CD4-positive, alpha-beta T cell treated with Interferon alpha-2 for 1 hour (primary cell): Measurements from ENCODE around the gene OCA2.

ENCODE experiments used
- DNase-seq, 2 donors: peaks; one replicate each; pipeline ENCODE4 v3.0.0-alpha.2; 2020 to 2022

Gene OCA2

GRCh38 chr15:28103831-28104230, 4.7 kb upstream of the OCA2 start:
- no peak for DNase-seq

DNA sequence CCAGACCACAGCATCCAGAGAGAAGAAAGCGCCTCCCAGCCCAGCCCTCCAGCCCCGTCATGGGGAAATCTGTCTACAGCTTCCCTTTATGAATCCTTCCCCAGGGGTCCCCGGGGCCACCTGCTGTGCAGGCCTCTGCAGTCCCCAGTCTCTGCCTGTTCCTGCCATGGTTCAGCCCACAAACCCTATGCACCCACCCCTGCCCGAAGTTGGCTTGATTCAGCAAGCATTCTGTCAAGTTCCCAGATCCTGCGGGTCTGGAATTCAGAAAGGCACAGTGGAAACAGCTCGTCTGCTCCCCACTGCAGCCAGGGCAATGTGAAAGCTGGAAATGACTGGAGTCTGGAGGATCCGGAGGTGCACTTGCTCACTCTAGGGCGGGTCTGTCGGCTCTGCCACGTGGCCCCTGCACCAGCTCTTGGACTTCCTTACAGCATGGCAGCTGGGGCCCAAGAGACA, 2.9 kb upstream of the OCA2 start:
- DNase-seq = no peak

DNA sequence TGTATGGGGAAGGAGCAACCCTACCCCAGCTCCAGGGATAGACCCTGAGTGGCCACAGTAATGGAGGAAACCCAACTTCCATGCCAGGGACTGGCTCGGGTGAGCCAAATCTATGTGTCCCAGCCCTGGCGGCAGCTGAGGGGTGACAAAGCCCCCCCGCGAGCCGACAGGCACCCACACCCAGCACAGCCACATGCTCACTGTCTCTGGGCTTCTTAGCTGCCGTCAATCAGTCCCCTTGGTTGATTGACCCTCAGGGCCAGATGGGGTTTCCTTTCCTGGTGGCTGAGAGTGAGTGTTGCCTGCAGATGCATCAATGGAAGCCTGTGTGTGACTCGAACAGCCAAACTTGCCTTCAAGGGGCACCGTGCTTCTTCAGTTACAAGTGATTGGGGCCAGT, 2.1 kb upstream of the OCA2 start:
- DNase-seq = no peak

DNA sequence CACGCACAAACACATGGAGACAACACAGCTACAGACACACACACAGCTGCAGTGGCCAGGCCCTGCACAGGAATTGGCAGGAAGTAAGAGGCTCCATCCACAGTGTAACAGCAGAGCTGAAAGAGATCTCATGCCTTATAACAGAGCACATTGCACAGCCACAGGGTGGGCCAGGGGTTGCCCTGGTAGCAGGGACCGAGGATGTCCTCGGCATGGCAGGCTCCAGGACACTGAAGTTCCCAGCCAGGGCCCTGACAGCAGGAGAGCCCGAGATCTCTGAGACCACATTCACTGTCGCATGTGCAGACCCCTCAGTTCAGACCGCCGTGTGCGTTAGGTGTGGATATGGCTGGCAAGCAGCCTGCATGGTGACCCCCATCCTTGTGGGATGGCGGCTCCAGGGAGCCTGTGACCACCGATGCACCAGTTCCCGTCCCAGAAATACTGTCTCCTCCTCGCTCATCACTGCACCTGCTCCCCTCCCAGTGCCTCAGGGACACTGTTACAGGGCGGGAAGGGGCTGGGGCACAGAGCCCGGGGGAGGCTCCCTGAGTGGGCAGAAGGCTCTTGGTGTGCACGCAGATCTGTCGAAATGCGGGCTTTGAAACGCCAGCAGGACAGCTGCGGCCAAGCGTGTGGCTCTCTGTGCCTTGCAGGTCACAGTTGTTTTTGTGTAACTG, 1.5 kb upstream of the OCA2 start:
- DNase-seq = no peak

- DNase-seq = no peak
Observed at GRCh38 chr15:28099555-28100140, 533 bp upstream of the OCA2 start.

DNA sequence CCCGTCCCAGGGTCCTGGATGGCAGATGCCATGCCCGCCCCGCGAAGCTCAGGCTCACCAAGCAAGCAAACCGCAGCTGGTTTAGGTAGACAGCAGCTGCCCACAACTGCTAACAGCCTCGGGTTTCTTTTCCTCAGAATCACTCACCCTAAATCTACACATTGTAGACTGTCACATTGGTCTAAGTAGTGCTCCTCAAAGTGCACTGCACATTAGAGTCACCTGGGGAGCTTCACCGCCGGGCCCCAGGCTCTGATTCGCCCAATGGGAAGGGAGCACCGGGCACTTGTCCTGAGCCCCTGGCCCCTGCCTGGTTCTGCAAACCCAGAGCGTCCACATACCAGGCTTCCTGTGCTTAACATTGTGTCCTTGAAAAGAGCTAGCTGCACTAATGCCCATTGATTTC, 752 bp downstream of the OCA2 start:
- DNase-seq = no peak

- no peak for DNase-seq
Observed at GRCh38 chr15:28097656-28098359, 1.3 kb downstream of the OCA2 start.

- DNase-seq = no peak
Observed at GRCh38 chr15:28096670-28097431, 2.3 kb downstream of the OCA2 start.

- no peak for DNase-seq
Observed at GRCh38 chr15:28096411-28096669, 2.8 kb downstream of the OCA2 start.

- DNase-seq = peak; percentile 18 to 38
Observed at GRCh38 chr15:28094732-28095521, 4.2 kb downstream of the OCA2 start.

GRCh38 chr15:28093752-28094535, 5.2 kb downstream of the OCA2 start:
- DNase-seq = no peak

DNA sequence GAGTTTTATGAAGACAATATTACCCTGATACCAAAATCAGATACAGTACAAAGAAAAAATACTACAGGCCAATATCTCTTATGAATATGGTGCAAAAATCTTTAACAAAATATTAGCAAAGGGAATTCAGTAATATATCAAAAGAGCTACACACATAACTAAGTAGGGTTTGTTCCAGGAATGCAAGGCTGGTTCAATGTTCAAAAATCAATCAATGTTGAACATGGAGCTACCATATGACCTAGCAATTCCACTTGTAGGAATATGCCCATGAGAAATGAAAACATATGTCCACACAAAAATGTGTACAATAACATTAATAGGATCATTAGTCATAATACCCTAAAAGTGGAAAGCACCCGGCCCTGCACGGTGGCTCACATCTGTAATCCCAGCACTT, 7.8 kb downstream of the OCA2 start:
- no peak for DNase-seq

DNA sequence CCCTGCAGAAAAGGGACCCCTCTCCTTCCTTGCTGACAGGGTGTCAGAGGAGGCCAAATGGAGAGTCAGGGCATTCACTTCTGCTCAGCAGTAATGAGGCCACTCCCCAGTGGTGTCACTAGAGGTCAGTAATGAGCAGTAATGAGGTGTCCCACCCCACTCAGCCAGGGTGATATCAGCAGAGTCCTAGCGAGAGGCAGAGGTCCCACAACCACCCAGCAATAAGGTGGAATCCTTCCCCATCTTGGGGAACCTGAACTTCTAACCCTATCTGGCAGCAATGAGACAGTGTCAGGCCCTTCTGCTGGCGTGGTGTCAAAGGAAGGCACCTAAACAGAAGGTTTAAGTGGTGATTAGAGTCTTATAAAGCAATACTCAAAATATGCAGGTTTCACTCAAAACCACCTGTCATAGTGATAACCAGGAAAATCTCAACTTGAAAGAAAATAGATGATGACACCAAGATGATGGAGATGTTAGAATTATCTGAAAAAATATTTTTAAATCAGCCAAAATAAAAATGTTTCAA, 12.9 kb downstream of the OCA2 start:
- DNase-seq = peak; percentile 54 to 64

DNA sequence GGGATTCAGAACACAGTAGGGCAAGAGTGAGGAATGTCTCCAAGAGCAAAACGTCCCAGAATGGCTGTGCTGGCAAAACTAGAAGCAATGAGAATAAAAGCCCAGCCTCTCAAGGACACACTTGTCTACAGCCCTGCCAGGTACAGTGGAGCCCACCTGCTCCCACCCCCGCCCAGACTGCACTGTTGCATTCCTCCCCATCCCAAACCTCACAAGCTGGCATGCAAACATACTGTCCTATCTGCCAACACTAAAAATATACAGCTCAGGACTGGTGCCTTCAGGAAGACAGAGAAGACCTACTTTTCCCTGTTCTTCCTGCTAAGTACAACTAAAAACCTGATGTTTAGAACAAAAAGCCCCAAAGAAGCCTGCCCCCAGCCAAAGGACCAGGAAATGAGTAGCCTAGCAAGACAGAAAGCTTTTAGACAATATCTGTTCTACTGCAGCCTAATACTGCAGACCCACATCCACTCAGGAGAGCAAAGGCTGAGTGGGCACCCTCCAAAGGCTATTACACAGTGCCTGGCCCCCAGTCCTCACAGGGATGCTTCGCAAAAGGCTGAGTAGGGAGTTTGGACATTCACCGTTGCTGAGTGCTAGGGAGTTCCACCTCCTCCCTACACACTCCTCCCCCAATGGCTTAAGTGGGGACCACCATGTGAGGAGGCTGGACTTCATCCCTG, 13.5 kb downstream of the OCA2 start:
- DNase-seq = no peak

DNA sequence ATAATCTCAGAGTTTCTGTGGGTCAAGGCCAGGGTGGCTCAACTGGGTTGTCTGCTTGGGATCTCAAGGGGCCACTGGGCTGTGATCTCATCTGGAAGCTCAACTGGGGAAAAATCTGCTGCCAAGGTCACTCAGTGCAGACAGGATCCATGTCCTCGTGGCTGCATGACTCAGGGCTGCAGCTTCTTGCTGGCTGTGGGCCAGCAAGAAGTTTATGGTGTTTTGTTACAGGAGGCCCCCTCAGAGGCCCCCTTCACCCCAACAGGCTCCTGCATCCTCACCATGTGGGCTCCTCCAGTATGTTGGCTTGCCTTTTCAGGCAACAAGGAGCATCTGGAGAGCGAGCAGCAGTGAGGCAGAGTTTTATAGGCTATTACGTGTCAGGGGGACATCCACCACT, 14.6 kb downstream of the OCA2 start:
- DNase-seq = no peak

GRCh38 chr15:28082891-28083684, 16.0 kb downstream of the OCA2 start:
- no peak for DNase-seq

DNA sequence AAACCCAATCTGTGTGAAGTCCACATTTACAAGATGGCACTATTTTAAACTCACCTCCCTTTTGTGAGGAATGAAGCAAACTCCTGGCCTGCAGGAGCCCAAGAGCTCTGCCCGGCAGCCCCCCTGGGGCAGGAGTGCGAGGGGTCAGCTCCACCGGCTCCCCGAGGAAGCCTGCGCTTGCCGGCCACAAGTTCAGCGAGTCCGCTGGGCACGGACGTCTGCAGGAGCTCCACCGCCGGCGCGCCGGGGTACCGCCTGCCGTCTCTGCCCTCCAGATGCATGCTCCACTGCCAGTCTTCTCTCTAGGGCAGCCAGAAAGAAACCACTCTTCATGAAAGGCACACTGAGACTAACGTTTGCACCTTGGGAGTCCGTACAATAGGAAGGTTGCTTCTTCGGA, 17.5 kb downstream of the OCA2 start:
- DNase-seq = no peak

- DNase-seq = no peak
Observed at GRCh38 chr15:28080386-28080785, 18.7 kb downstream of the OCA2 start.

- no peak for DNase-seq
Observed at GRCh38 chr15:28079313-28079969, 19.7 kb downstream of the OCA2 start.

- DNase-seq = no peak
Observed at GRCh38 chr15:28078191-28078719, 20.9 kb downstream of the OCA2 start.
